GM19351 (cell line): ENCODE results near the gene CCDC33.
"Not testable (repeated sequence)": the region's sequence is repeated elsewhere in the genome, so short reads cannot be mapped to it uniquely, and the experiment has no call there.

ENCODE experiments used
- ATAC-seq: cut with Tn5 transposase; IDR thresholded peaks from one replicate; pipeline ENCODE4 v1.9.1; 2021; ENCODE audit warnings: mild to moderate bottlenecking, moderate library complexity; ENCODE audit not compliant: unreplicated experiment

The CCDC33 gene

GRCh38 chr15:74356050-74356449 lies 119.9 kb downstream of the CCDC33 start:
- ATAC-seq: not testable (repeated sequence)

- not testable (repeated sequence) for ATAC-seq
Observed at GRCh38 chr15:74357514-74357913, 121.4 kb downstream of the CCDC33 start.

- not testable (repeated sequence) for ATAC-seq
Observed at GRCh38 chr15:74359376-74359775, 123.2 kb downstream of the CCDC33 start.

GRCh38 chr15:74360855-74361254 lies 124.7 kb downstream of the CCDC33 start:
- ATAC-seq: not testable (repeated sequence)

GRCh38 chr15:74362482-74362881 lies 126.4 kb downstream of the CCDC33 start:
- ATAC-seq: no peak

GRCh38 chr15:74364936-74365597 lies 128.9 kb downstream of the CCDC33 start:
- ATAC-seq: no peak

GRCh38 chr15:74365598-74366445 lies 129.7 kb downstream of the CCDC33 start:
- ATAC-seq: no peak

GRCh38 chr15:74367296-74367854 lies 131.2 kb downstream of the CCDC33 start, which contains the start of gene CYP11A1:
CYP11A1 (minus strand) TSS chr15:74367646; CDS start chr15:74367585, 61 bp downstream.
- no peak for ATAC-seq

- no peak for ATAC-seq
Observed at GRCh38 chr15:74368121-74368520, 132.0 kb downstream of the CCDC33 start.

GRCh38 chr15:74369084-74369745 lies 133.1 kb downstream of the CCDC33 start:
- ATAC-seq: no peak

- no peak for ATAC-seq
Observed at GRCh38 chr15:74369756-74370155, 133.6 kb downstream of the CCDC33 start.

- ATAC-seq: no peak
Observed at GRCh38 chr15:74370471-74370870, 134.3 kb downstream of the CCDC33 start.

- ATAC-seq: no peak
Observed at GRCh38 chr15:74373056-74373650, 137.0 kb downstream of the CCDC33 start.

- peak; percentile 78 for ATAC-seq
Observed at GRCh38 chr15:74373731-74374647, 137.9 kb downstream of the CCDC33 start.

GRCh38 chr15:74374648-74375302 lies 138.6 kb downstream of the CCDC33 start:
- ATAC-seq: no peak

GRCh38 chr15:74375303-74375693 lies 139.2 kb downstream of the CCDC33 start:
- ATAC-seq: no peak

- ATAC-seq: no peak
Observed at GRCh38 chr15:74376226-74376625, 140.1 kb downstream of the CCDC33 start.

GRCh38 chr15:74376825-74377581 lies 140.9 kb downstream of the CCDC33 start:
- no peak for ATAC-seq
